ENCODE measurements around the gene GALNT9.

DNA sequence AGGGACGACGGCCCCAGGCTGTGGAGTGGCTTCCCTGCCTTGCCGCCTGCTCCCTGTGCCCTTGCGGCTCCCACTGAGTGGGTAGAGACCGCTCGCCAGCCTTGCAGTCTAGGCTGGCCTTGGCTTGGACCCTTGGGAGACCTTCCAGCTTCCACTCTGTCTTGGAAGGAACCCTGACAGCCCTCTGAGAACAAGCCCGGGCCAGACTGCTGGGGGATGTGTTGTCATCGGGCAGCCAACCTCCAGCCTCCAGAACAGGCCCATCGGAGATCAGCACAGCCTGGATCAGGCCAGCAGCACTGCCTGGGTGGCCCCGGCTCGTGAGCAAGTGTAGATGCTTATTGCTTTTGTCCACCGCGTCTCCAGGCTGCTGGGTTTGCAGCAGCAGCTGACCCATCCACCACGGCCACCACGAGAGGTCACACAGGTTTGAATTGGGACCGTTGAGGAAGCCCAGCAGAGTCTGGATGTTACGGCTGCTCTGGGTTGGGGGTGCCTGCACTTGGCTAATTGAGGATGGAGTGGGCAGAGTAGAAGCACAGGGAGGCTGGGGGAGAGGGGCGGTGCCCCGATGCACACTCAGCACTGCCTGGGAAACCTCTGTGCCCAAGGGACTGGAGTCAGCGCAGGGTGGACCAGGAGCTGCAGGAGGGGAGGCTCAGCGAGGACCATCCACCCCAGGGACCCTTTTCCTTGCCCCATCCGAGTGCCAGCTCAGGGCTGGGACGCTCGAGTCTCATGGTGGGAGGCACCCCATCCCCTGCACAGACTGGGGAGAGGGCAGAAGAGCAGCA lies 129.7 kb downstream of the GALNT9 start:
- TF ChIP-seq, protein P1, sequence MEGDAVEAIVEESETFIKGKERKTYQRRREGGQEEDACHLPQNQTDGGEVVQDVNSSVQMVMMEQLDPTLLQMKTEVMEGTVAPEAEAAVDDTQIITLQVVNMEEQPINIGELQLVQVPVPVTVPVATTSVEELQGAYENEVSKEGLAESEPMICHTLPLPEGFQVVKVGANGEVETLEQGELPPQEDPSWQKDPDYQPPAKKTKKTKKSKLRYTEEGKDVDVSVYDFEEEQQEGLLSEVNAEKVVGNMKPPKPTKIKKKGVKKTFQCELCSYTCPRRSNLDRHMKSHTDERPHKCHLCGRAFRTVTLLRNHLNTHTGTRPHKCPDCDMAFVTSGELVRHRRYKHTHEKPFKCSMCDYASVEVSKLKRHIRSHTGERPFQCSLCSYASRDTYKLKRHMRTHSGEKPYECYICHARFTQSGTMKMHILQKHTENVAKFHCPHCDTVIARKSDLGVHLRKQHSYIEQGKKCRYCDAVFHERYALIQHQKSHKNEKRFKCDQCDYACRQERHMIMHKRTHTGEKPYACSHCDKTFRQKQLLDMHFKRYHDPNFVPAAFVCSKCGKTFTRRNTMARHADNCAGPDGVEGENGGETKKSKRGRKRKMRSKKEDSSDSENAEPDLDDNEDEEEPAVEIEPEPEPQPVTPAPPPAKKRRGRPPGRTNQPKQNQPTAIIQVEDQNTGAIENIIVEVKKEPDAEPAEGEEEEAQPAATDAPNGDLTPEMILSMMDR (IDR thresholded peaks at IDR 0.05), result no peak
- TF ChIP-seq POLR2A (IDR thresholded peaks at IDR 0.05), result no peak
- TF ChIP-seq EP300 (IDR thresholded peaks at IDR 0.05), result no peak

Measured in tibial nerve (tissue), 4 donors.